ENCODE data around the gene FAM222A. TPM values are rescaled to one million over a fixed set of nuclear protein-coding genes. Genes with fewer than 3 reads are reported as not detected.

Gene FAM222A
- total RNA-seq, 1 experiment from 2014 or later, result 3.7 TPM

DNA sequence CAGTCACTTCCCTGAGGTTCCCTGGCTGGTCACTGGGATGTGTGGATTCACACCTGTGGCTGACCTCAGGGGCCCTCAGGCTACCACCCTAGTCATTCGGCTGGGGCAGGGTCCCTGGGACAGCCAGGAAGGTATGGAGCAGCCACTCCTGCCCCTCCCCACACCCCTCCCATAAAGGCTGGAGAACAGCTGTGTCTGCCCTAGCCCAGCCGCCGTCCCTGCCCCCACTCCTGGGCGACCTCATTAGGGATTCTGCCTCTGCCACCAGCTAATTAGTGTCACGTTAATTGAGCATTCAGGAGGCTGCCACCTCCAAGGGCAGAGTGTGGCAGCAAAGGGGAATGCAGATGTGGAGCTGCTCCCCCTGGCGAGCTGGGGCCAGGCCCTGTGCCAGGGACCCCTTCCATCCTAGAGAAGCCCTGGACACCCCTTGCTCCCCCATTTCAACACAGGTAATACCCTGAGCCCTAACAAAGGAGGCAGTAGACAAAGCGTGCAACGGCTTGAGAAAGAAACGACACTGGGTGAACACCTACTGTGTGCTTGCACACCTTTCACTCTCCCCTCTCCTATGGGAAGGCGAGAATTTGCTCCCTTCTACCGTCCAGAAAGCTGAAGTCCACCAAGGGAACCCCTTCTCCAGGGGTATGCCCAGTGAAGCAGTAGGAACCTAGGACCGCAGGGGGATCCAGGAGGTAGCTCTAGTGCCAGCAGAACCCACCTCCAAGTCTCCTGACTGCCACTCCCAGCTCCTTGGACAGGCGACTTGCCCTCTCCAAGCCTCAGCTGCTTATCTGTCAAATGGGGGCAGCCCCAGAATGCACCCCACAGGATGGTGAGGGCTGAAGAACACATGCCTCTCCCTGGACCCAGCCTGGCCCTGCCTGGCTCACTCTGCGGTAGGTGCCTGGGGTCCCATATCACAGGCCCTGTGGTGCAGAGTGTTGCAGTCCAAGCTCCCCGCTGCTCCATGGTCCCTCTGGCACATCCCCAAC lies 45.1 kb downstream of the FAM222A start:
- no peak overlapping the region for H3K4me3 ChIP-seq (replicated peaks in 1 of 2; ENCODE audit: low read depth in 1 of 2, low read length in 2 of 2)
- H3K9me3 ChIP-seq (ENCODE audit: control insufficient read depth in 1 of 2, insufficient read depth in 1 of 2, low read depth in 1 of 2, low read length in 2 of 2), result peaks cover 0 to 5% of the 10 kb centered on the region in 2 experiments; a peak in 1 of 4 replicates
- no TSS peak for BruUV-seq (replicated peaks)
- POLR2A ChIA-PET, result no interaction called here
- H3K79me2 ChIP-seq (ENCODE audit: insufficient read depth, low read length), result no peaks in the 10 kb centered on the region
- H4K20me1 ChIP-seq (ENCODE audit: insufficient read depth), result no peaks in the 10 kb centered on the region
- peaks cover 0 to 12% of the 10 kb centered on the region in 2 experiments; a peak in 2 of 4 replicates for H3K4me1 ChIP-seq (ENCODE audit: control insufficient read depth in 1 of 2, insufficient read depth in 2 of 2, low read length in 2 of 2)
- H3K4me2 ChIP-seq (ENCODE audit: low read length), result no peak overlapping the region
- TF ChIP-seq POLR2A (IDR thresholded peaks at IDR 0.05; ENCODE audit: borderline replicate concordance, extremely low read depth, insufficient read depth, insufficient read length) (no peak), TCF7L2 (IDR thresholded peaks at IDR 0.05; ENCODE audit: borderline replicate concordance, extremely low read depth, insufficient read depth, insufficient read length) (no peak), CEBPB (IDR thresholded peaks at IDR 0.05; ENCODE audit: low read depth) (no peak), FOSL1 (IDR thresholded peaks at IDR 0.05; ENCODE audit: low read depth) (no peak), EGR1 (IDR thresholded peaks at IDR 0.05; ENCODE audit: low read depth) (no peak), ZFX (IDR thresholded peaks at IDR 0.05) (no peak), ELF1 (IDR thresholded peaks at IDR 0.05; ENCODE audit: borderline replicate concordance, low read depth) (no peak)
- TF ChIP-seq, protein P1, sequence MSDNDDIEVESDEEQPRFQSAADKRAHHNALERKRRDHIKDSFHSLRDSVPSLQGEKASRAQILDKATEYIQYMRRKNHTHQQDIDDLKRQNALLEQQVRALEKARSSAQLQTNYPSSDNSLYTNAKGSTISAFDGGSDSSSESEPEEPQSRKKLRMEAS (IDR thresholded peaks at IDR 0.05), result no peak
- H2AFZ ChIP-seq (ENCODE audit: low read depth, low read length, poor library complexity, severe bottlenecking), result no peak overlapping the region
- H3K9ac ChIP-seq (ENCODE audit: low read length), result no peak overlapping the region
- H3K27ac ChIP-seq (ENCODE audit: low read depth, low read length), result no peak overlapping the region
- ATAC-seq, result no peak
- CTCF ChIA-PET, result no interaction called here
- no peaks in the 10 kb centered on the region for H3K27me3 ChIP-seq (ENCODE audit: insufficient read depth, low read length)
- H3K36me3 ChIP-seq (ENCODE audit: control insufficient read depth in 1 of 2, insufficient read depth in 2 of 2, low read length in 2 of 2), result no peaks in the 10 kb centered on the region
- intact Hi-C loops (cut with micrococcal nuclease), result no loop called here
- H3K9me2 ChIP-seq (ENCODE audit: insufficient read depth), result no peaks in the 10 kb centered on the region
- RAD21 ChIA-PET (ENCODE audit: low non-redundant PET in 1 of 2, low total read pairs in 2 of 2, uncharacterized antibody in 2 of 2, unreplicated experiment in 2 of 2), result no interaction called here
- DNase-seq (ENCODE audit: low read depth, low spot score), result no peak

DNA sequence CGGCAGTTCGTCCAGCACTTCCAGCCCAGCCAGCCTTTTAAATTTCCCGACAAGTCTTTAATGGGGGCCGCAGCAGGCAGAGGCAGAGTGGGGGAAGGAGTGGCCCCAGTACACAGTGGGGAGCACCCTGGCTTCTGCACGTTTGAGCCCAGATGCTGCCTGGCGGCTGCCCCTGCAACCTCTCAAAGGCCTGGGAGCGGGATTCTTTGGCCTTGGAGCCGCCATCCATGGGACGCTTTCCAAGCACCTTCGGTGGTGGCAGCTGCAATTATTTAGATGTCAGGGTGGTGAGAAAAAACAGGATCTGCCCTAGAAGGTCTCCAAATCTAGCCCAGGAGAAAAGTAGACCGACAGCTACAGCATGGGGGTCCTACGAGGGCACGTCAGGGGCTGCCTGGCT lies 46.0 kb downstream of the FAM222A start:
- CTCF ChIA-PET, result no interaction called here
- no peak for DNase-seq (ENCODE audit: low read depth, low spot score)
- no peak for TF ChIP-seq EZH2 (IDR thresholded peaks at IDR 0.05)
- no peak for TF ChIP-seq SIN3A (IDR thresholded peaks at IDR 0.05; ENCODE audit: low read depth)
- TF ChIP-seq, protein P2, sequence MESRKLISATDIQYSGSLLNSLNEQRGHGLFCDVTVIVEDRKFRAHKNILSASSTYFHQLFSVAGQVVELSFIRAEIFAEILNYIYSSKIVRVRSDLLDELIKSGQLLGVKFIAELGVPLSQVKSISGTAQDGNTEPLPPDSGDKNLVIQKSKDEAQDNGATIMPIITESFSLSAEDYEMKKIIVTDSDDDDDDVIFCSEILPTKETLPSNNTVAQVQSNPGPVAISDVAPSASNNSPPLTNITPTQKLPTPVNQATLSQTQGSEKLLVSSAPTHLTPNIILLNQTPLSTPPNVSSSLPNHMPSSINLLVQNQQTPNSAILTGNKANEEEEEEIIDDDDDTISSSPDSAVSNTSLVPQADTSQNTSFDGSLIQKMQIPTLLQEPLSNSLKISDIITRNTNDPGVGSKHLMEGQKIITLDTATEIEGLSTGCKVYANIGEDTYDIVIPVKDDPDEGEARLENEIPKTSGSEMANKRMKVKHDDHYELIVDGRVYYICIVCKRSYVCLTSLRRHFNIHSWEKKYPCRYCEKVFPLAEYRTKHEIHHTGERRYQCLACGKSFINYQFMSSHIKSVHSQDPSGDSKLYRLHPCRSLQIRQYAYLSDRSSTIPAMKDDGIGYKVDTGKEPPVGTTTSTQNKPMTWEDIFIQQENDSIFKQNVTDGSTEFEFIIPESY (IDR thresholded peaks at IDR 0.05; ENCODE audit: extremely low read depth, insufficient replicate concordance, low read length), result no peak
- TF ChIP-seq, protein P3, sequence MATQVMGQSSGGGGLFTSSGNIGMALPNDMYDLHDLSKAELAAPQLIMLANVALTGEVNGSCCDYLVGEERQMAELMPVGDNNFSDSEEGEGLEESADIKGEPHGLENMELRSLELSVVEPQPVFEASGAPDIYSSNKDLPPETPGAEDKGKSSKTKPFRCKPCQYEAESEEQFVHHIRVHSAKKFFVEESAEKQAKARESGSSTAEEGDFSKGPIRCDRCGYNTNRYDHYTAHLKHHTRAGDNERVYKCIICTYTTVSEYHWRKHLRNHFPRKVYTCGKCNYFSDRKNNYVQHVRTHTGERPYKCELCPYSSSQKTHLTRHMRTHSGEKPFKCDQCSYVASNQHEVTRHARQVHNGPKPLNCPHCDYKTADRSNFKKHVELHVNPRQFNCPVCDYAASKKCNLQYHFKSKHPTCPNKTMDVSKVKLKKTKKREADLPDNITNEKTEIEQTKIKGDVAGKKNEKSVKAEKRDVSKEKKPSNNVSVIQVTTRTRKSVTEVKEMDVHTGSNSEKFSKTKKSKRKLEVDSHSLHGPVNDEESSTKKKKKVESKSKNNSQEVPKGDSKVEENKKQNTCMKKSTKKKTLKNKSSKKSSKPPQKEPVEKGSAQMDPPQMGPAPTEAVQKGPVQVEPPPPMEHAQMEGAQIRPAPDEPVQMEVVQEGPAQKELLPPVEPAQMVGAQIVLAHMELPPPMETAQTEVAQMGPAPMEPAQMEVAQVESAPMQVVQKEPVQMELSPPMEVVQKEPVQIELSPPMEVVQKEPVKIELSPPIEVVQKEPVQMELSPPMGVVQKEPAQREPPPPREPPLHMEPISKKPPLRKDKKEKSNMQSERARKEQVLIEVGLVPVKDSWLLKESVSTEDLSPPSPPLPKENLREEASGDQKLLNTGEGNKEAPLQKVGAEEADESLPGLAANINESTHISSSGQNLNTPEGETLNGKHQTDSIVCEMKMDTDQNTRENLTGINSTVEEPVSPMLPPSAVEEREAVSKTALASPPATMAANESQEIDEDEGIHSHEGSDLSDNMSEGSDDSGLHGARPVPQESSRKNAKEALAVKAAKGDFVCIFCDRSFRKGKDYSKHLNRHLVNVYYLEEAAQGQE (IDR thresholded peaks at IDR 0.05; ENCODE audit: low read depth), result no peak
- TF ChIP-seq CEBPB (IDR thresholded peaks at IDR 0.05; ENCODE audit: low read depth), result no peak
- TF ChIP-seq YY1 (IDR thresholded peaks at IDR 0.05; ENCODE audit: extremely low read depth, insufficient replicate concordance, low read depth, low read length), result no peak
- TF ChIP-seq, protein P1 (IDR thresholded peaks at IDR 0.05), result no peak

More for the DNA sequence above, 46.0 kb downstream of the FAM222A start:
- Histone ChIP-seq H3K9ac (ENCODE audit: low read length) (no peak overlapping the region), H3K4me1 (ENCODE audit: control insufficient read depth in 1 of 2, insufficient read depth in 2 of 2, low read length in 2 of 2) (peaks cover 0 to 12% of the 10 kb centered on the region in 2 experiments; a peak in 2 of 4 replicates), H3K9me2 (ENCODE audit: insufficient read depth) (no peaks in the 10 kb centered on the region), H3K27ac (ENCODE audit: low read depth, low read length) (no peak overlapping the region), H3K36me3 (ENCODE audit: control insufficient read depth in 1 of 2, insufficient read depth in 2 of 2, low read length in 2 of 2) (no peaks in the 10 kb centered on the region), H4K20me1 (ENCODE audit: insufficient read depth) (no peaks in the 10 kb centered on the region), H3K4me3 (replicated peaks in 1 of 2; ENCODE audit: low read depth in 1 of 2, low read length in 2 of 2) (no peak overlapping the region), H3K9me3 (ENCODE audit: control insufficient read depth in 1 of 2, insufficient read depth in 1 of 2, low read depth in 1 of 2, low read length in 2 of 2) (peaks cover 0 to 5% of the 10 kb centered on the region in 2 experiments; a peak in 1 of 4 replicates), H3K79me2 (ENCODE audit: insufficient read depth, low read length) (no peaks in the 10 kb centered on the region), H3K27me3 (ENCODE audit: insufficient read depth, low read length) (no peaks in the 10 kb centered on the region), H3K4me2 (ENCODE audit: low read length) (no peak overlapping the region), H2AFZ (ENCODE audit: low read depth, low read length, poor library complexity, severe bottlenecking) (no peak overlapping the region)
- no peak for ATAC-seq
- intact Hi-C loops (cut with micrococcal nuclease), result no loop called here
- RAD21 ChIA-PET (ENCODE audit: low non-redundant PET in 1 of 2, low total read pairs in 2 of 2, uncharacterized antibody in 2 of 2, unreplicated experiment in 2 of 2), result no interaction called here
- BruUV-seq (replicated peaks), result no TSS peak
- POLR2A ChIA-PET, result no interaction called here
